GM18517 (cell line): ENCODE data around the gene PLCB2.

Source experiments
- ATAC-seq: cut with Tn5 transposase; IDR thresholded peaks from one replicate; pipeline ENCODE4 v1.9.1; 2021; ENCODE audit warnings: mild to moderate bottlenecking, moderate library complexity; ENCODE audit not compliant: unreplicated experiment

The PLCB2 gene

GRCh38 chr15:40325700-40326099 is 18.0 kb upstream of the PLCB2 start:
- ATAC-seq: no peak

- ATAC-seq: no peak
Measured at GRCh38 chr15:40325188-40325587, 17.5 kb upstream of the PLCB2 start.

- ATAC-seq: no peak
Measured at GRCh38 chr15:40323953-40324937, 16.5 kb upstream of the PLCB2 start.

- ATAC-seq: peak; percentile 85
Measured at GRCh38 chr15:40323239-40323952, 15.7 kb upstream of the PLCB2 start, which contains the start of gene INAFM2. Gene INAFM2 (plus strand): TSS chr15:40323692. CDS start chr15:40324056, 364 bp downstream.

GRCh38 chr15:40322531-40323238 is 14.9 kb upstream of the PLCB2 start:
- ATAC-seq: no peak

GRCh38 chr15:40320931-40321371 is 13.2 kb upstream of the PLCB2 start:
- ATAC-seq: peak; percentile 29

- no peak for ATAC-seq
Measured at GRCh38 chr15:40320409-40320808, 12.7 kb upstream of the PLCB2 start.

GRCh38 chr15:40317580-40317979 is 9.8 kb upstream of the PLCB2 start:
- ATAC-seq: no peak

- ATAC-seq: no peak
Measured at GRCh38 chr15:40316931-40317330, 9.2 kb upstream of the PLCB2 start.

- ATAC-seq: no peak
Measured at GRCh38 chr15:40314723-40315276, 7.1 kb upstream of the PLCB2 start.

GRCh38 chr15:40313531-40314398 is 6.0 kb upstream of the PLCB2 start:
- ATAC-seq: no peak

- no peak for ATAC-seq
Measured at GRCh38 chr15:40312370-40313158, 4.8 kb upstream of the PLCB2 start.

- no peak for ATAC-seq
Measured at GRCh38 chr15:40310993-40311392, 3.3 kb upstream of the PLCB2 start.

GRCh38 chr15:40310001-40310959 is 2.5 kb upstream of the PLCB2 start:
- ATAC-seq: no peak

- no peak for ATAC-seq
Measured at GRCh38 chr15:40309344-40309862, 1.7 kb upstream of the PLCB2 start.

GRCh38 chr15:40306908-40307307 is 827 bp downstream of the PLCB2 start:
- ATAC-seq: no peak

GRCh38 chr15:40306371-40306770 is 1.4 kb downstream of the PLCB2 start:
- ATAC-seq: no peak

GRCh38 chr15:40305281-40305680 is 2.5 kb downstream of the PLCB2 start:
- ATAC-seq: no peak
